ENCODE data around the gene ASGR2. TPM values are rescaled to one million over a fixed set of nuclear protein-coding genes. Genes with fewer than 3 reads are reported as not detected.

ASGR2 gene
- total and polyA plus RNA-seq, 2 of the 13 experiments (the other 11 are each of a cell fraction or from before 2014, with no cell fraction given): 320 to 754 TPM

DNA sequence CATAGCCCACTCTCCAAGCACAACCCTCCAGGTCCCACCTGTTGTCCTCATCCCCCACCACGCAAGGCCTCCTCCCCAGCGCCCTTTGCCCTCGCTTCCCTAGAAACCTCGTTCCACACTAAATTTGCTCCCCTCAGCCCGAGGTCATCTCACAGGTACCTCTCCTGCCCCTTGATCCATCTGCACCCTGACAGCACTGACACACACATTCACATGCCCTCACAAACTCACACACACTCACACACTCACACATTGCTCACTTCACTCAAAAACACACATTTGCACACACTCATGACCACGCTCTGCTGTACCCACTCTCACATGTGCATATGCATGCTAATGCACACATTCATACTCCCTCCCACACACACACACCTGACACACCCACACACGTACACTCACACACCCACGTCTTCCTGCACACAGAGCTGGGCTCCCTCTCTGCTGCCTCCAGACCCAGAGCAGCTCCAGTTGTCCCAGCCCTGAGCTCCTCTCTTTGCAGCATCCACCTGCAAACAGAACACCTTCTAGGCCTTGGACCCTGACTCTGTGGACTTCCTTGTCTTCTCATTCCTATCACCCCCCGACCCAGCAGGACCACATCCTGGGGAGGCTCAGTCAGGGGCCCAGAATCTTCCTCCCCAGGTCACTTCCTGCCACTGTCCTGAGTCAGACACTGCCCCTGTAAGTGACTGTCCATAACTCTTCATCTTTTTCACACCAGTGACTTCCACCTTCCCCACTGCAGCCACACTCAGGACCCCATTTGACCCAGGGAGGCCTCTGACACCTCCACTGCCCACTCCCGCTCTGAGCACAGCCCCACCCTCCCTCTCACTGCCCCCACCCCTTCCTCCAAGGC lies 4.9 kb downstream of the ASGR2 start:
- H3K4me2 ChIP-seq (ENCODE audit: low read depth, low read length): peak overlapping the region; percentile 69
- no peak overlapping the region for H3K9ac ChIP-seq (ENCODE audit: insufficient read depth, low read depth, low read length)
- peaks cover 51% of the 10 kb centered on the region for H3K4me1 ChIP-seq (ENCODE audit: insufficient read depth, low read length)
- POLR2A ChIA-PET: interaction anchor here (0.9 to 5.2 kb wide), 4 partner anchors 8 to 31 kb away, joined by 3 to 36 read pairs (median 16); no protein-coding TSS in a partner anchor
- peaks cover 56% of the 10 kb centered on the region for H3K79me2 ChIP-seq (ENCODE audit: insufficient read depth, low read length)
- CTCF ChIA-PET (ENCODE audit: low intra/inter-chr PET ratio, low total read pairs): no interaction called here
- peaks cover 14% of the 10 kb centered on the region for H4K20me1 ChIP-seq (ENCODE audit: insufficient read depth, low read length)
- intact Hi-C loops (cut with micrococcal nuclease; ENCODE audit: unreplicated experiment): no loop called here
- peaks cover 14 to 45% of the 10 kb centered on the region in 2 experiments for H3K36me3 ChIP-seq (replicated peaks in 1 of 2; ENCODE audit: control insufficient read depth in 1 of 2, insufficient read depth in 2 of 2, low read length in 2 of 2)
- H3K9me3 ChIP-seq (ENCODE audit: low read length): no peaks in the 10 kb centered on the region
- H2AFZ ChIP-seq (ENCODE audit: low read length): no peak overlapping the region
- peak overlapping the region; percentile 31 for H3K27ac ChIP-seq (ENCODE audit: extremely low read length, insufficient read depth, low read length)
- DNase-seq (ENCODE audit: low spot score) (no peak), FAIRE-seq (no peak), ATAC-seq (no peak)
- WGBS (ENCODE audit: low lambda C conversion rate): 75% methylated on average over 10 of the region's 10 CpGs
- H3K27me3 ChIP-seq (ENCODE audit: control insufficient read depth in 1 of 2, insufficient read depth in 2 of 2, low read length in 2 of 2): peaks cover 0 to 5% of the 10 kb centered on the region in 2 experiments; a peak in 1 of 5 replicates
- in situ Hi-C loops (cut with HindIII; ENCODE audit: extremely low pct_ligation_motif_present, low pct_unique_long_range_greater_than_20kb): no loop called here
- peak overlapping the region in 1 of 3 experiments; percentile 24; a peak in 2 of 6 replicates for H3K4me3 ChIP-seq (replicated peaks in 1 of 3; ENCODE audit: insufficient read depth in 1 of 3, low read depth in 2 of 3, low read length in 3 of 3)
- BruUV-seq (replicated peaks): no TSS peak
- TF ChIP-seq HMG20A (CRISPR knock-in tag; IDR thresholded peaks at IDR 0.05; ENCODE audit: borderline replicate concordance): no peak
- 0 out of 2 replicates have a peak, but pooled peaks have one; percentile 40 for TF ChIP-seq PAF1 (CRISPR knock-in tag; IDR thresholded peaks at IDR 0.05)
- TF ChIP-seq, protein P1, sequence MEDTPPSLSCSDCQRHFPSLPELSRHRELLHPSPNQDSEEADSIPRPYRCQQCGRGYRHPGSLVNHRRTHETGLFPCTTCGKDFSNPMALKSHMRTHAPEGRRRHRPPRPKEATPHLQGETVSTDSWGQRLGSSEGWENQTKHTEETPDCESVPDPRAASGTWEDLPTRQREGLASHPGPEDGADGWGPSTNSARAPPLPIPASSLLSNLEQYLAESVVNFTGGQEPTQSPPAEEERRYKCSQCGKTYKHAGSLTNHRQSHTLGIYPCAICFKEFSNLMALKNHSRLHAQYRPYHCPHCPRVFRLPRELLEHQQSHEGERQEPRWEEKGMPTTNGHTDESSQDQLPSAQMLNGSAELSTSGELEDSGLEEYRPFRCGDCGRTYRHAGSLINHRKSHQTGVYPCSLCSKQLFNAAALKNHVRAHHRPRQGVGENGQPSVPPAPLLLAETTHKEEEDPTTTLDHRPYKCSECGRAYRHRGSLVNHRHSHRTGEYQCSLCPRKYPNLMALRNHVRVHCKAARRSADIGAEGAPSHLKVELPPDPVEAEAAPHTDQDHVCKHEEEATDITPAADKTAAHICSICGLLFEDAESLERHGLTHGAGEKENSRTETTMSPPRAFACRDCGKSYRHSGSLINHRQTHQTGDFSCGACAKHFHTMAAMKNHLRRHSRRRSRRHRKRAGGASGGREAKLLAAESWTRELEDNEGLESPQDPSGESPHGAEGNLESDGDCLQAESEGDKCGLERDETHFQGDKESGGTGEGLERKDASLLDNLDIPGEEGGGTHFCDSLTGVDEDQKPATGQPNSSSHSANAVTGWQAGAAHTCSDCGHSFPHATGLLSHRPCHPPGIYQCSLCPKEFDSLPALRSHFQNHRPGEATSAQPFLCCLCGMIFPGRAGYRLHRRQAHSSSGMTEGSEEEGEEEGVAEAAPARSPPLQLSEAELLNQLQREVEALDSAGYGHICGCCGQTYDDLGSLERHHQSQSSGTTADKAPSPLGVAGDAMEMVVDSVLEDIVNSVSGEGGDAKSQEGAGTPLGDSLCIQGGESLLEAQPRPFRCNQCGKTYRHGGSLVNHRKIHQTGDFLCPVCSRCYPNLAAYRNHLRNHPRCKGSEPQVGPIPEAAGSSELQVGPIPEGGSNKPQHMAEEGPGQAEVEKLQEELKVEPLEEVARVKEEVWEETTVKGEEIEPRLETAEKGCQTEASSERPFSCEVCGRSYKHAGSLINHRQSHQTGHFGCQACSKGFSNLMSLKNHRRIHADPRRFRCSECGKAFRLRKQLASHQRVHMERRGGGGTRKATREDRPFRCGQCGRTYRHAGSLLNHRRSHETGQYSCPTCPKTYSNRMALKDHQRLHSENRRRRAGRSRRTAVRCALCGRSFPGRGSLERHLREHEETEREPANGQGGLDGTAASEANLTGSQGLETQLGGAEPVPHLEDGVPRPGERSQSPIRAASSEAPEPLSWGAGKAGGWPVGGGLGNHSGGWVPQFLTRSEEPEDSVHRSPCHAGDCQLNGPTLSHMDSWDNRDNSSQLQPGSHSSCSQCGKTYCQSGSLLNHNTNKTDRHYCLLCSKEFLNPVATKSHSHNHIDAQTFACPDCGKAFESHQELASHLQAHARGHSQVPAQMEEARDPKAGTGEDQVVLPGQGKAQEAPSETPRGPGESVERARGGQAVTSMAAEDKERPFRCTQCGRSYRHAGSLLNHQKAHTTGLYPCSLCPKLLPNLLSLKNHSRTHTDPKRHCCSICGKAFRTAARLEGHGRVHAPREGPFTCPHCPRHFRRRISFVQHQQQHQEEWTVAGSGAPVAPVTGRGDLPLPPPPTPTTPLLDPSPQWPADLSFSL (CRISPR knock-in tag; IDR thresholded peaks at IDR 0.05): peak; percentile 80
- TF ChIP-seq, protein P2, sequence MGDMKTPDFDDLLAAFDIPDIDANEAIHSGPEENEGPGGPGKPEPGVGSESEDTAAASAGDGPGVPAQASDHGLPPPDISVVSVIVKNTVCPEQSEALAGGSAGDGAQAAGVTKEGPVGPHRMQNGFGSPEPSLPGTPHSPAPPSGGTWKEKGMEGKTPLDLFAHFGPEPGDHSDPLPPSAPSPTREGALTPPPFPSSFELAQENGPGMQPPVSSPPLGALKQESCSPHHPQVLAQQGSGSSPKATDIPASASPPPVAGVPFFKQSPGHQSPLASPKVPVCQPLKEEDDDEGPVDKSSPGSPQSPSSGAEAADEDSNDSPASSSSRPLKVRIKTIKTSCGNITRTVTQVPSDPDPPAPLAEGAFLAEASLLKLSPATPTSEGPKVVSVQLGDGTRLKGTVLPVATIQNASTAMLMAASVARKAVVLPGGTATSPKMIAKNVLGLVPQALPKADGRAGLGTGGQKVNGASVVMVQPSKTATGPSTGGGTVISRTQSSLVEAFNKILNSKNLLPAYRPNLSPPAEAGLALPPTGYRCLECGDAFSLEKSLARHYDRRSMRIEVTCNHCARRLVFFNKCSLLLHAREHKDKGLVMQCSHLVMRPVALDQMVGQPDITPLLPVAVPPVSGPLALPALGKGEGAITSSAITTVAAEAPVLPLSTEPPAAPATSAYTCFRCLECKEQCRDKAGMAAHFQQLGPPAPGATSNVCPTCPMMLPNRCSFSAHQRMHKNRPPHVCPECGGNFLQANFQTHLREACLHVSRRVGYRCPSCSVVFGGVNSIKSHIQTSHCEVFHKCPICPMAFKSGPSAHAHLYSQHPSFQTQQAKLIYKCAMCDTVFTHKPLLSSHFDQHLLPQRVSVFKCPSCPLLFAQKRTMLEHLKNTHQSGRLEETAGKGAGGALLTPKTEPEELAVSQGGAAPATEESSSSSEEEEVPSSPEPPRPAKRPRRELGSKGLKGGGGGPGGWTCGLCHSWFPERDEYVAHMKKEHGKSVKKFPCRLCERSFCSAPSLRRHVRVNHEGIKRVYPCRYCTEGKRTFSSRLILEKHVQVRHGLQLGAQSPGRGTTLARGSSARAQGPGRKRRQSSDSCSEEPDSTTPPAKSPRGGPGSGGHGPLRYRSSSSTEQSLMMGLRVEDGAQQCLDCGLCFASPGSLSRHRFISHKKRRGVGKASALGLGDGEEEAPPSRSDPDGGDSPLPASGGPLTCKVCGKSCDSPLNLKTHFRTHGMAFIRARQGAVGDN (CRISPR knock-in tag; IDR thresholded peaks at IDR 0.05): peak; percentile 28; the same call in 1 of the 2 replicates
- 0 out of 2 replicates have a peak, but pooled peaks have one; percentile 19 for TF ChIP-seq IKZF1 (IDR thresholded peaks at IDR 0.05)
- TF ChIP-seq BRCA1 (CRISPR knock-in tag; IDR thresholded peaks at IDR 0.05): no peak
- 0 out of 2 replicates have a peak, but pooled peaks have one; percentile 35 for TF ChIP-seq AKAP8 (CRISPR knock-in tag; IDR thresholded peaks at IDR 0.05)
- peak; percentile 11; the same call in 1 of the 2 replicates for TF ChIP-seq POLR2AphosphoS5 (IDR thresholded peaks at IDR 0.05; ENCODE audit: low read depth, low read length)
- peak; percentile 18 for TF ChIP-seq TEAD3 (CRISPR knock-in tag; optimal IDR thresholded peaks at IDR 0.05; ENCODE audit: borderline replicate concordance)
- TF ChIP-seq MAZ (IDR thresholded peaks at IDR 0.05; ENCODE audit: borderline replicate concordance, low read depth, low read length): no peak
- TF ChIP-seq MAZ (CRISPR knock-in tag; IDR thresholded peaks at IDR 0.05; ENCODE audit: low read depth): no peak
